Gastroesophageal sphincter (tissue), 3 donors: ENCODE results near the gene SMIM26.

ENCODE experiments used
- POLR2A ChIP-seq, 2 donors: fragments of 450-650 bp; IDR thresholded peaks; one replicate each; pipeline ENCODE4 v1.6.1; 2017; ENCODE audit warnings: antibody characterized with exemption in 2 of 2, mild to moderate bottlenecking in 2 of 2, moderate library complexity in 1 of 2
- POLR2AphosphoS5 ChIP-seq: sonication (generic); formaldehyde crosslinking; IDR thresholded peaks from one replicate; pipeline ENCODE4 v1.6.1; 2017; ENCODE audit warnings: antibody characterized with exemption
- TF ChIP-seq, protein P1 (sequence below), 4 experiments: fragments of 200-600 bp in 2 of 4; fragments of 450-650 bp in 2 of 4; sonication (generic) in 1 of 4; IDR thresholded peaks; one replicate each; pipeline ENCODE4 v1.5.1; 2017 to 2019; ENCODE audit warnings: antibody characterized with exemption in 4 of 4, mild to moderate bottlenecking in 2 of 4, moderate library complexity in 2 of 4

DNA sequence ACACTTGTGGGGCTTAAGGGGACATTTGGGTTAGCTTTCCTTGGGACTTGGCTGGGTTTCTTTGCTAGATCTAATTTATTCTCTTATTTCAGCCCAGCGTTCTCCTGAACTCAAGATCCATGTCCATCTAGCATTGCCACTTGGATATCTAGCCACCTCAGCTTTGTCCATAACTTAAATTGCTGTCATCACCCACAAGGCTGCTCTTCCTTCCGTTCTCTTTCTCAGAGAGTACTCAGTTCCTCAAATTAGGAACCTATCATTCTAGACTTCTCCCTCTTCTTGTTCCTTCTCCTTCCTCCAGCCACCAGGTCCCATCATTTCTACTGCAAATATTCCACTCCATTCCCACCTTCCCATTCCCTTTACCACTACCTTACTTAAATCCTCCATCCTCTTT, 4.3 kb downstream of the SMIM26 start:
- TF ChIP-seq, protein P1, sequence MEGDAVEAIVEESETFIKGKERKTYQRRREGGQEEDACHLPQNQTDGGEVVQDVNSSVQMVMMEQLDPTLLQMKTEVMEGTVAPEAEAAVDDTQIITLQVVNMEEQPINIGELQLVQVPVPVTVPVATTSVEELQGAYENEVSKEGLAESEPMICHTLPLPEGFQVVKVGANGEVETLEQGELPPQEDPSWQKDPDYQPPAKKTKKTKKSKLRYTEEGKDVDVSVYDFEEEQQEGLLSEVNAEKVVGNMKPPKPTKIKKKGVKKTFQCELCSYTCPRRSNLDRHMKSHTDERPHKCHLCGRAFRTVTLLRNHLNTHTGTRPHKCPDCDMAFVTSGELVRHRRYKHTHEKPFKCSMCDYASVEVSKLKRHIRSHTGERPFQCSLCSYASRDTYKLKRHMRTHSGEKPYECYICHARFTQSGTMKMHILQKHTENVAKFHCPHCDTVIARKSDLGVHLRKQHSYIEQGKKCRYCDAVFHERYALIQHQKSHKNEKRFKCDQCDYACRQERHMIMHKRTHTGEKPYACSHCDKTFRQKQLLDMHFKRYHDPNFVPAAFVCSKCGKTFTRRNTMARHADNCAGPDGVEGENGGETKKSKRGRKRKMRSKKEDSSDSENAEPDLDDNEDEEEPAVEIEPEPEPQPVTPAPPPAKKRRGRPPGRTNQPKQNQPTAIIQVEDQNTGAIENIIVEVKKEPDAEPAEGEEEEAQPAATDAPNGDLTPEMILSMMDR (IDR thresholded peaks at IDR 0.05) = no peak
- TF ChIP-seq POLR2A (IDR thresholded peaks at IDR 0.05) = no peak
- no peak for TF ChIP-seq POLR2AphosphoS5
